OCI-LY7 (cell line): Measurements from ENCODE around the gene OR2T11.

Source experiments
- CTCF ChIP-seq: fragments of 200-600 bp; sonication (generic); conservative IDR thresholded peaks from 2 replicates; pipeline ENCODE4 v1.5.1; 2014; ENCODE audit warnings: mild to moderate bottlenecking, antibody characterized with exemption, low read length, moderate library complexity, mixed read lengths
- EZH2phosphoT487 ChIP-seq: fragments of 200-600 bp; sonication (generic); IDR thresholded peaks from 2 replicates; pipeline ENCODE4 v1.6.1; 2018; ENCODE audit warnings: low read depth, borderline replicate concordance, mild to moderate bottlenecking, mixed run types, antibody characterized with exemption, low read length, moderate library complexity, mixed read lengths

DNA sequence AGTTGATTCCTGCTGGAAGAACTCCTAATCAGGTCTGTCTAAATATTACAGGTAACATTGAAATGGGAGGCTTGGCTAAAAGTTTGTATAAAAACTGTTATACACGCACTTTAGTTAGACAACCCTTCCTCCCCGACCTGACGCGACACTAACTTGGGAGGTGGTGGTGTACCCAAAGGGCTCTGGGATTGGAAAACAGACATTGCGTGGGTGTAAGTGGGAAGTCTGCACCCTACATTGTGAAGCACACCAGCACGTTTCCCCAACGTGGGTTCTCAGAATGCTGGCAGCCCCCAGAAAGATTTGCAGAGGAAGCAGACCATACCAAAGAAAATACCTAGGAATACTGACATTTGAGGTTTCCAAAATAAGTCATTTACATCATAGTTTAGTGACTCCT is 16.8 kb downstream of the OR2T11 start:
- TF ChIP-seq CTCF (no peak), EZH2phosphoT487 (no peak)
